Pancreas (tissue), 10 donors: ENCODE measurements around the gene CCL24. TPM values are rescaled to one million over a fixed set of nuclear protein-coding genes. Genes with fewer than 3 reads are reported as not detected.
A peak's percentile ranks its signal among the peaks of the same experiment; 100 is the strongest.
"Not testable (repeated sequence)": the region's sequence is repeated elsewhere in the genome, so short reads cannot be mapped to it uniquely, and the experiment has no call there.

Experiments
- ATAC-seq, 4 donors: fragments of 200-7000 bp; cut with Tn5 transposase; one replicate each; pipeline versions ENCODE4 v1.8.0 to v1.9.1; 2020; ENCODE audit warnings: mild to moderate bottlenecking in 4 of 4, moderate library complexity in 4 of 4
- DNase-seq, 6 donors: peaks; one replicate each; pipeline ENCODE4 v3.0.0-alpha.2; 2020
- FAIRE-seq: peaks from 2 replicates; lab custom pipeline; 2012; peaks lifted over from hg19 to GRCh38; lab: Jason Lieb, UNC
- H3K27ac ChIP-seq, 4 donors: fragments of 200-600 bp; sonication (generic); 1 replicate in 3 of 4; 2 replicates in 1 of 4; pipeline versions ENCODE4 v1.5.0 to v1.8.0; 2020
- H3K27me3 ChIP-seq, 4 donors: fragments of 200-600 bp; one replicate each; pipeline ENCODE4 v1.8.0; 2021
- H3K36me3 ChIP-seq, 3 donors: fragments of 200-600 bp; sonication (generic) in 1 of 3; one replicate each; pipeline versions ENCODE4 v1.5.0 to v1.8.0; 2020 to 2021
- H3K4me1 ChIP-seq, 3 donors: fragments of 200-600 bp; one replicate each; pipeline ENCODE4 v1.8.0; 2021
- H3K4me3 ChIP-seq, 4 donors: fragments of 200-600 bp; sonication (generic) in 2 of 4; one replicate each; pipeline versions ENCODE4 v1.5.0 to v1.8.0; 2020 to 2021
- H3K9me3 ChIP-seq, 4 donors: fragments of 200-600 bp; one replicate each; pipeline ENCODE4 v1.8.0; 2021
- WGBS, 2 donors: extraction: QIAGEN DNeasy Blood & Tissue Kit; methylation state at CpG; one replicate each; pipeline ENCODE4 v1.1.7; 2013; 5-methylcytosine and 5-hydroxymethylcytosine counted together
- intact Hi-C, 3 donors: fragments of 100-400 bp; cut with DNase I; formaldehyde crosslinking; loops; one replicate each; pipeline versions ENCODE4 v1.11.1 to v1.14.2; 2022
- polyA plus RNA-seq, 2 donors: library from polyadenylated mRNA; stranded (reverse); fragments of 200-250 nt; gene quantifications; one replicate each; pipeline ENCODE4 v1.2.3, GENCODE V29; 2013
- total RNA-seq, 6 donors: library from RNA; stranded (reverse); fragmentation: NEBNext Ultra II Directional in 4 of 6; extraction: Animal tissue kit (Norgen Biotek cat#: 25700) in 4 of 6; gene quantifications; one replicate each; pipeline versions ENCODE4 v1.2.1 to v1.2.4, GENCODE V29; 2021 to 2023
- TF ChIP-seq, protein P1 (sequence below), 4 donors: fragments of 200-600 bp; sonication (generic) in 3 of 4; IDR thresholded peaks; one replicate each; pipeline versions ENCODE4 v1.5.0 to v1.8.0; 2021; ENCODE audit warnings: antibody characterized with exemption in 4 of 4
- donor health status: healthy with polysubstance abuse.
- donor health status: DM: no; HTN: no; CAD: no; lungs with moderate emphysema.
- donor health status: DM: no; HTN: no; CAD: no.
- donor health status: control.
- donor health status: control.
- donor health status: Bipolar disorder and iron deficiency.
- donor health status: DM: yes; HTN: yes; CAD: no.
- donor health status: DM: no; HTN: no; CAD: no.
- donor health status: DM: no; HTN: no; CAD: no.
- donor health status: DM: yes; HTN: yes; CAD: no.

Gene CCL24, protein sequence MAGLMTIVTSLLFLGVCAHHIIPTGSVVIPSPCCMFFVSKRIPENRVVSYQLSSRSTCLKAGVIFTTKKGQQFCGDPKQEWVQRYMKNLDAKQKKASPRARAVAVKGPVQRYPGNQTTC
- under 1 TPM in 1 of 6 donors, not detected in 5; 0.37 TPM for total RNA-seq
- not detected for polyA plus RNA-seq

GRCh38 chr7:75813781-75814236, at the start of gene CCL24:
CCL24 (minus strand) TSS chr7:75813806; CDS start chr7:75813715, 91 bp downstream.
- Histone ChIP-seq H3K36me3 (no peaks in the 10 kb centered on the region), H3K4me1 (no peaks in the 10 kb centered on the region), H3K4me3 (no peak within 1 kb of the TSS), H3K27me3 (no peaks in the 10 kb centered on the region), H3K27ac (no peak within 1 kb of the TSS), H3K9me3 (no peaks in the 10 kb centered on the region)
- intact Hi-C loops, result no loop called here
- no peak for FAIRE-seq
- WGBS, 2 donors, result 58 to 69% methylated on average over 7 of the region's 7 CpGs
- ATAC-seq, result peak in 1 of 4 donors; percentile 29
- no peak for DNase-seq
- TF ChIP-seq, protein P1, sequence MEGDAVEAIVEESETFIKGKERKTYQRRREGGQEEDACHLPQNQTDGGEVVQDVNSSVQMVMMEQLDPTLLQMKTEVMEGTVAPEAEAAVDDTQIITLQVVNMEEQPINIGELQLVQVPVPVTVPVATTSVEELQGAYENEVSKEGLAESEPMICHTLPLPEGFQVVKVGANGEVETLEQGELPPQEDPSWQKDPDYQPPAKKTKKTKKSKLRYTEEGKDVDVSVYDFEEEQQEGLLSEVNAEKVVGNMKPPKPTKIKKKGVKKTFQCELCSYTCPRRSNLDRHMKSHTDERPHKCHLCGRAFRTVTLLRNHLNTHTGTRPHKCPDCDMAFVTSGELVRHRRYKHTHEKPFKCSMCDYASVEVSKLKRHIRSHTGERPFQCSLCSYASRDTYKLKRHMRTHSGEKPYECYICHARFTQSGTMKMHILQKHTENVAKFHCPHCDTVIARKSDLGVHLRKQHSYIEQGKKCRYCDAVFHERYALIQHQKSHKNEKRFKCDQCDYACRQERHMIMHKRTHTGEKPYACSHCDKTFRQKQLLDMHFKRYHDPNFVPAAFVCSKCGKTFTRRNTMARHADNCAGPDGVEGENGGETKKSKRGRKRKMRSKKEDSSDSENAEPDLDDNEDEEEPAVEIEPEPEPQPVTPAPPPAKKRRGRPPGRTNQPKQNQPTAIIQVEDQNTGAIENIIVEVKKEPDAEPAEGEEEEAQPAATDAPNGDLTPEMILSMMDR (IDR thresholded peaks at IDR 0.05), result no peak

DNA sequence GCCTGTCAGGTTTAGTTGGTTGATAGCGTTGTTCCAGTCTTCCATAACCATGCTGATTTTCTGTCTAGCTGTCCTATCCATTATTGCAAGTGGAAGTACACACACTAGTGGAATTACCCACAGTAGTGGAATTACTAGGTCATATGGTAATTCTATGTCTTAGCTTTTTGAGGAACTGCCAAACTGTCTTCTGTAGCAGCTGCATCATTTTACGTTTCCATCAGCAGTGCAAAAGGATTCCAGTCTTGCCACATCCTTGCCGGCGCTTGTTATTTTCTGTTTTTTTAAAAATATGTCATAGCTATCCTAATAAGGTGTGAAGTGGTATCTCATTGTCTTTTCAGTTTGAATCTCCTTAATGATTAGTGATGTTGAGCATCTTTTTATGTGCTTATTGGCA, 48.0 kb upstream of the CCL24 start:
- ATAC-seq (peak in 2 of 4 donors; percentile 53), FAIRE-seq (no peak), DNase-seq (no peak)
- no peaks in the 10 kb centered on the region for H3K4me1 ChIP-seq
- no peaks in the 10 kb centered on the region for H3K9me3 ChIP-seq
- no peaks in the 10 kb centered on the region for H3K27me3 ChIP-seq
- H3K4me3 ChIP-seq, result no peak overlapping the region
- 79 to 88% methylated on average over 4 of the region's 4 CpGs for WGBS, 2 donors
- H3K36me3 ChIP-seq, result no peaks in the 10 kb centered on the region
- intact Hi-C loops, result loop anchor here in 2 of 3 donors (5.0 to 10.0 kb wide), 2 partner anchors 161 to 163 kb away; no protein-coding TSS in a partner anchor
- TF ChIP-seq, protein P1 (IDR thresholded peaks at IDR 0.05), result no peak
- H3K27ac ChIP-seq, result no peak overlapping the region

- Histone ChIP-seq H3K4me1 (no peaks in the 10 kb centered on the region), H3K36me3 (no peaks in the 10 kb centered on the region), H3K27ac (no peak overlapping the region), H3K9me3 (no peaks in the 10 kb centered on the region), H3K4me3 (no peak overlapping the region), H3K27me3 (no peaks in the 10 kb centered on the region)
- TF ChIP-seq, protein P1 (IDR thresholded peaks at IDR 0.05), result no peak
- ATAC-seq (no peak), DNase-seq (no peak), FAIRE-seq (no peak)
- intact Hi-C loops, result no loop called here
Measured at GRCh38 chr7:75858410-75858809, 44.8 kb upstream of the CCL24 start.

GRCh38 chr7:75856536-75856935, 42.9 kb upstream of the CCL24 start:
- intact Hi-C loops, result no loop called here
- H3K27ac ChIP-seq, result no peak overlapping the region
- H3K36me3 ChIP-seq, result no peaks in the 10 kb centered on the region
- H3K27me3 ChIP-seq, result no peaks in the 10 kb centered on the region
- H3K4me3 ChIP-seq, result no peak overlapping the region
- no peak for FAIRE-seq
- WGBS, 2 donors, result 83 to 86% methylated on average over 6 of the region's 6 CpGs
- H3K4me1 ChIP-seq, result no peaks in the 10 kb centered on the region
- peak in 2 of 4 donors; percentile 41 to 59 for ATAC-seq
- TF ChIP-seq, protein P1 (IDR thresholded peaks at IDR 0.05), result no peak
- H3K9me3 ChIP-seq, result no peaks in the 10 kb centered on the region
- no peak for DNase-seq

DNA sequence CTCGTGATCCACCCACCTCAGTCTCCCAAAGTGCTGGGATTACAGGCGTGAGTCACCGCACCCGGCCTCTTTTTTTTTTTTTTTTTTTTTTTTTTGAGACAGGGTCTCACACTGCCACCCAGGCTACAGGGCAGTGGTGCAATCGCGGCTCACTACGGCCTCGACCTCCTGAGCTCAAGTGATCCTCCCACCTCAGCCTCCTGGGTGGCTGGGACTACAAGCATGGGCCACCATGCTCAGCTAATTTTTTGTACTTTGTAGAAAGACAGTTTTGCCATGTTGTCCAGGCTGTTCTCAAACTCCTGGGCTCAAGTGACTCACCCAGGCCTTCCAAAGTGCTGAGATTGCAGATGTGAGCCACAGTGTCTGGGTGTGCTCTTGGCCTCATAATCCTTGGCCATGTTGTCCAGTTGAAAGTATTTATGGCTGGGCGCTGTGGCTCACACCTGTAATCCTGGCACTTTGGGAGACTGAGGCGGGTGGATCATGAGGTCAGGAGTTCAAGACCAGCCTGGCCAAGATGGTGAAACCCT, 41.3 kb upstream of the CCL24 start:
- ATAC-seq, H3K36me3 ChIP-seq, H3K4me3 ChIP-seq, H3K27me3 ChIP-seq, DNase-seq, H3K9me3 ChIP-seq, H3K4me1 ChIP-seq, FAIRE-seq, H3K27ac ChIP-seq, intact Hi-C loops: not testable (repeated sequence)
- 80 to 87% methylated on average over 8 to 10 of the region's 10 CpGs for WGBS, 2 donors
